Measurements from ENCODE around the gene PDE7B. TPM values are rescaled to one million over a fixed set of nuclear protein-coding genes. Genes with fewer than 3 reads are reported as not detected.

PDE7B gene
- total RNA-seq, 1 donor from 2014 or later = 0.62 TPM

DNA sequence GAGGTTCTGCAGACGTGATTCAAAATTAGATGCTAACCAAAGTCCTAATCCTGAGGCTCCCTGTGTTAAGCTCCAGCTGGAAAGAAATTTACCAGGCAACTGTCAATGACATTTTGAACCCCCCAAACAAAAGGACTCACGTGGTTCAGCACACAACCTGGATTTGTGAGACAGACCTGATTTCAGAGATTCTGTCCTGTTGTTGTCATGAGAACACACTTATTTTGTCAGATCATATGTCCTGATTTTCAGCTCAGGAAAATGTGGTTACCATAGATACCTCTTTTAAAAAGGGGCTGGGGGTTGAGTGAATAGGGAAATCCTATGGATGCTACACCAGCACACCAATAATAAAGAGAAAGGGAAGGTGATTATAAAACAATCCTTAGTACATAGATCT lies 337.0 kb downstream of the PDE7B start:
- DNase-seq (ENCODE audit: low spot score) = no peak
- H3K9me3 Mint-ChIP-seq (ENCODE audit: unreplicated experiment) = no peaks in the 10 kb centered on the region
- H3K27me3 Mint-ChIP-seq (ENCODE audit: unreplicated experiment) = no peaks in the 10 kb centered on the region
- no peaks in the 10 kb centered on the region for H3K36me3 Mint-ChIP-seq (ENCODE audit: low read depth, unreplicated experiment)
- no peak overlapping the region for H3K27ac Mint-ChIP-seq (ENCODE audit: unreplicated experiment)
- TF ChIP-seq, protein P1, sequence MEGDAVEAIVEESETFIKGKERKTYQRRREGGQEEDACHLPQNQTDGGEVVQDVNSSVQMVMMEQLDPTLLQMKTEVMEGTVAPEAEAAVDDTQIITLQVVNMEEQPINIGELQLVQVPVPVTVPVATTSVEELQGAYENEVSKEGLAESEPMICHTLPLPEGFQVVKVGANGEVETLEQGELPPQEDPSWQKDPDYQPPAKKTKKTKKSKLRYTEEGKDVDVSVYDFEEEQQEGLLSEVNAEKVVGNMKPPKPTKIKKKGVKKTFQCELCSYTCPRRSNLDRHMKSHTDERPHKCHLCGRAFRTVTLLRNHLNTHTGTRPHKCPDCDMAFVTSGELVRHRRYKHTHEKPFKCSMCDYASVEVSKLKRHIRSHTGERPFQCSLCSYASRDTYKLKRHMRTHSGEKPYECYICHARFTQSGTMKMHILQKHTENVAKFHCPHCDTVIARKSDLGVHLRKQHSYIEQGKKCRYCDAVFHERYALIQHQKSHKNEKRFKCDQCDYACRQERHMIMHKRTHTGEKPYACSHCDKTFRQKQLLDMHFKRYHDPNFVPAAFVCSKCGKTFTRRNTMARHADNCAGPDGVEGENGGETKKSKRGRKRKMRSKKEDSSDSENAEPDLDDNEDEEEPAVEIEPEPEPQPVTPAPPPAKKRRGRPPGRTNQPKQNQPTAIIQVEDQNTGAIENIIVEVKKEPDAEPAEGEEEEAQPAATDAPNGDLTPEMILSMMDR (IDR thresholded peaks at IDR 0.05; ENCODE audit: unreplicated experiment) = no peak
- H3K4me3 Mint-ChIP-seq (ENCODE audit: unreplicated experiment) = no peak overlapping the region
- no peaks in the 10 kb centered on the region for H3K4me1 Mint-ChIP-seq (ENCODE audit: unreplicated experiment)

DNA sequence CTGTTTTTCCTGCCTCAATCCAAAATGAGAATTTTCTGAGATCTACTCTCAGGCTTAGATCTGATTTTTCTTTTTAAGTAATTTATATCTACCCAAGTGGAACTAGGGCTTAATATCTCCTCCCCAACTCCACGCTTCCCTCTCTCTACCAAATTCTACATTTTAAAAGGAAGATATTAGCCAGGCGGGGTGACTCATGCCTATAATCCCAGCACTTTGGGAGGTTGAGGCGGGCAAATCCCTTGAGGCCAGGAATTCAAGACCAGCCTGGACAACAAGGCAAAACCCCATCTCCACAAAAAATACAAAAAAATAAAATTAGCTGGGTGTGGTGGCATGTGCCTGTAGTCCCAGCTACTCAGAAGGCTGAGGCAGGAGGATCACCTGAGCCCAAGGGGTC lies 337.6 kb downstream of the PDE7B start:
- Mint-ChIP-seq H3K9me3 (ENCODE audit: unreplicated experiment) (no peaks in the 10 kb centered on the region), H3K27me3 (ENCODE audit: unreplicated experiment) (no peaks in the 10 kb centered on the region), H3K36me3 (ENCODE audit: low read depth, unreplicated experiment) (no peaks in the 10 kb centered on the region), H3K4me1 (ENCODE audit: unreplicated experiment) (no peaks in the 10 kb centered on the region), H3K27ac (ENCODE audit: unreplicated experiment) (no peak overlapping the region), H3K4me3 (ENCODE audit: unreplicated experiment) (no peak overlapping the region)
- TF ChIP-seq, protein P1 (IDR thresholded peaks at IDR 0.05; ENCODE audit: unreplicated experiment) = no peak
- DNase-seq (ENCODE audit: low spot score) = no peak

DNA sequence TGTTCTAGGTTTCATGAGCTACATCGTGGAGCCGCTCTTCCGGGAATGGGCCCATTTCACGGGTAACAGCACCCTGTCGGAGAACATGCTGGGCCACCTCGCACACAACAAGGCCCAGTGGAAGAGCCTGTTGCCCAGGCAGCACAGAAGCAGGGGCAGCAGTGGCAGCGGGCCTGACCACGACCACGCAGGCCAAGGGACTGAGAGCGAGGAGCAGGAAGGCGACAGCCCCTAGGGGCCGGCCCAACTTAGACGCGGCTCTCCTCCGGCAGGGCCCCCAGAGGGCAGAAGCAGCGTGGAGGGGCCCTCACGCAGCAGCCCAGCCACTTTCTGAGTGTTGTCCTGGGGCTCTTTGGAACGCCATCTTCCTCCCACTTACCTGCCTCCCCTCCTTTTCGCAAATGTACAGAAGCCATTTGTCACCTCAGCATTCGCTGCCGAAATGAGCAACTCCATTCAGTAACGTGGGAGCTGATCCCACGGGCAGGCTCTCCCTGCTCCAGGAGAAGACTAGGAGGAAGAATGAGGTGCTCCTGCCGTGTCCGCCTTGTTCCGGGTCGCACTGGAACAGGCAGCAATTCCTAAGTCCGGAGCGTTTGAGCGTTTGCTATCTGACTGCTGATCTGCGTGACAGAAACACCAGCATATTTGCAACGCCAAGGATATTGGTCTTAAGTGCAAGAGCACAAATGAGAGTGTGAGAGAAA lies 340.3 kb downstream of the PDE7B start:
- no peaks in the 10 kb centered on the region for H3K4me1 Mint-ChIP-seq (ENCODE audit: unreplicated experiment)
- no peak overlapping the region for H3K4me3 Mint-ChIP-seq (ENCODE audit: unreplicated experiment)
- no peak for DNase-seq (ENCODE audit: low spot score)
- TF ChIP-seq, protein P1 (IDR thresholded peaks at IDR 0.05; ENCODE audit: unreplicated experiment) = no peak
- no peak overlapping the region for H3K27ac Mint-ChIP-seq (ENCODE audit: unreplicated experiment)
- H3K27me3 Mint-ChIP-seq (ENCODE audit: unreplicated experiment) = no peaks in the 10 kb centered on the region
- no peaks in the 10 kb centered on the region for H3K9me3 Mint-ChIP-seq (ENCODE audit: unreplicated experiment)
- no peaks in the 10 kb centered on the region for H3K36me3 Mint-ChIP-seq (ENCODE audit: low read depth, unreplicated experiment)

DNA sequence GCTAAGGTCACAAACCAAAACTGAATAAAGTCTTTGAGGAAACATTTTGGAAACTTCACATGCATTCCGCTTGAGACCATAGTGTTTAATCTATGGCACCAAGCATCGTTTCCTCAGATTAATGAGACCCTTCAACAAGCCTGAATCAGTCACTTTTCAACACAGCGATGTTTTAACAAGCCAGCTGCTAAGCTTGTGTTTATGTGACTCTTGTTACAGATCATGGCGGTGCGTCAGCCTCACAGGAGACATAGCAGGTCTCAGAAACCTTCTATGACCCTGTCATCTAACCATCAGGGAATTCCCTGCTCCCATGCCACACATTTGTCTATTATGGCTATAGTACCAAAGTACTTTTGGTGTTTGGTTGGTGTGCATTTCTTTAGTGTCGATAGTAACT lies 341.4 kb downstream of the PDE7B start:
- Mint-ChIP-seq H3K9me3 (ENCODE audit: unreplicated experiment) (no peaks in the 10 kb centered on the region), H3K4me3 (ENCODE audit: unreplicated experiment) (no peak overlapping the region), H3K27me3 (ENCODE audit: unreplicated experiment) (no peaks in the 10 kb centered on the region), H3K36me3 (ENCODE audit: low read depth, unreplicated experiment) (no peaks in the 10 kb centered on the region), H3K4me1 (ENCODE audit: unreplicated experiment) (no peaks in the 10 kb centered on the region), H3K27ac (ENCODE audit: unreplicated experiment) (no peak overlapping the region)
- TF ChIP-seq, protein P1 (IDR thresholded peaks at IDR 0.05; ENCODE audit: unreplicated experiment) = no peak
- no peak for DNase-seq (ENCODE audit: low spot score)

DNA sequence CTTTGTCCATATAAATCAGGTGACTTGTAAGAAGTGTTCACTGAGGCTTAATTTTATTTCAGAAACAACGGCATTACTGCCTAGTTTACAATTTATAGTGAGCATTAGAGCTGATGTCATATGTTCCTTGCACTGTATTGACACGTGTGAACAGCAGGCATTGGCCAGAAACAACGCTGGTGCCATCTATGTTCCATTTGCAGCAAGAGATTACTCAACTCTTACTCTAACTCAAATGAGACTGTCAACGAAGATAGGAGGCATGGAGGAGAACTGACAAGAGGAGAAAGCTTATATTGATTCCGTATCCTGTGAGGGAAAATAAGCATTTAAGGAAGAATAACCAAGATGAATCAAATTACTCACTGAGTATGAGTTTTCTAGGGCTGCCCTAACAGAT lies 350.2 kb downstream of the PDE7B start:
- TF ChIP-seq, protein P1 (IDR thresholded peaks at IDR 0.05; ENCODE audit: unreplicated experiment) = no peak
- DNase-seq (ENCODE audit: low spot score) = no peak
- H3K9me3 Mint-ChIP-seq (ENCODE audit: unreplicated experiment) = no peaks in the 10 kb centered on the region
- no peaks in the 10 kb centered on the region for H3K27me3 Mint-ChIP-seq (ENCODE audit: unreplicated experiment)
- H3K4me3 Mint-ChIP-seq (ENCODE audit: unreplicated experiment) = no peak overlapping the region
- H3K36me3 Mint-ChIP-seq (ENCODE audit: low read depth, unreplicated experiment) = no peaks in the 10 kb centered on the region
- no peaks in the 10 kb centered on the region for H3K4me1 Mint-ChIP-seq (ENCODE audit: unreplicated experiment)
- no peak overlapping the region for H3K27ac Mint-ChIP-seq (ENCODE audit: unreplicated experiment)

Measured in endothelial cell (in vitro differentiated cells).